Measurements from ENCODE around the gene SAMD9L. TPM values are rescaled to one million over a fixed set of nuclear protein-coding genes. Genes with fewer than 3 reads are reported as not detected.

Gene SAMD9L
- total RNA-seq, 1 experiment from 2014 or later, result not detected

DNA sequence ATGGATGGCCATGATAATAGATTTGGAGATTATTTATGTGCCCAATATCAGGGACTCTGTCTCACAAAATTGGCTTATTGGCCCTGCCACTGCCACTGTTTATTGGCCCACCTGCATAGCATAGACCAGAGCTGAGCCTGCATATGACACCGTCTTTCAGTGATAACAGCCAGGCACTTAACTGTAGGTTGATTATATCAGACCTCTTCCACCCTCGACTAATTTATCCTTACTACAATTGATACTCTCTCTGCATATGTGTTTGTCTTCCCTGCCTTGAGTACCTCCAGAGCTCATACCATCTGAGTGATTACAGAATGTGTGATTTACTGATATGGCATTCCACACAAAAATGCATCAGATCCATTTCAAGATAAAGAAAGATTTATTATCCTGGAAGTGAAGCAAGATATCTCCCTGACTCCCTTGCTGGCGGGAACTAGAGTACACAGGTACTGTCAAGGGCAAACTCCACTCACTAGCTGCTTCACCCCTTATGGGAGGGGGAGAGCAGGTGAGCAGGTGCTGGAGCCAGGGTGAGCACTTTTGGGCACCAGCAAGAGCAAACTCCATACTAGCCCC, 13.1 kb upstream of the SAMD9L start:
- no peaks in the 10 kb centered on the region for H3K36me3 Mint-ChIP-seq (ENCODE audit: insufficient read depth in 1 of 3, low read depth in 3 of 3)
- no peak overlapping the region for H4K8ac ChIP-seq (replicated peaks; ENCODE audit: insufficient read length, low read depth, low read length)
- H4K91ac ChIP-seq (ENCODE audit: insufficient read length, low read depth, low read length), result no peak overlapping the region
- TF ChIP-seq, protein P1, sequence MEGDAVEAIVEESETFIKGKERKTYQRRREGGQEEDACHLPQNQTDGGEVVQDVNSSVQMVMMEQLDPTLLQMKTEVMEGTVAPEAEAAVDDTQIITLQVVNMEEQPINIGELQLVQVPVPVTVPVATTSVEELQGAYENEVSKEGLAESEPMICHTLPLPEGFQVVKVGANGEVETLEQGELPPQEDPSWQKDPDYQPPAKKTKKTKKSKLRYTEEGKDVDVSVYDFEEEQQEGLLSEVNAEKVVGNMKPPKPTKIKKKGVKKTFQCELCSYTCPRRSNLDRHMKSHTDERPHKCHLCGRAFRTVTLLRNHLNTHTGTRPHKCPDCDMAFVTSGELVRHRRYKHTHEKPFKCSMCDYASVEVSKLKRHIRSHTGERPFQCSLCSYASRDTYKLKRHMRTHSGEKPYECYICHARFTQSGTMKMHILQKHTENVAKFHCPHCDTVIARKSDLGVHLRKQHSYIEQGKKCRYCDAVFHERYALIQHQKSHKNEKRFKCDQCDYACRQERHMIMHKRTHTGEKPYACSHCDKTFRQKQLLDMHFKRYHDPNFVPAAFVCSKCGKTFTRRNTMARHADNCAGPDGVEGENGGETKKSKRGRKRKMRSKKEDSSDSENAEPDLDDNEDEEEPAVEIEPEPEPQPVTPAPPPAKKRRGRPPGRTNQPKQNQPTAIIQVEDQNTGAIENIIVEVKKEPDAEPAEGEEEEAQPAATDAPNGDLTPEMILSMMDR (conservative IDR thresholded peaks at IDR 0.05), result no peak
- H3K4me1 ChIP-seq (ENCODE audit: insufficient read depth, low read length), result no peaks in the 10 kb centered on the region
- no peak overlapping the region for H2BK15ac ChIP-seq (ENCODE audit: low read depth, low read length)
- H2BK5ac ChIP-seq (ENCODE audit: insufficient read length, low read length), result no peak overlapping the region
- no peak overlapping the region for H3K23ac ChIP-seq (ENCODE audit: insufficient read length, low read depth, low read length)
- H3K23me2 ChIP-seq (ENCODE audit: insufficient read length, low read depth, low read length, poor library complexity, severe bottlenecking), result no peaks in the 10 kb centered on the region
- H3K4me2 ChIP-seq (ENCODE audit: insufficient read depth, insufficient read length, low read length), result no peak overlapping the region
- no peak overlapping the region for H3K56ac ChIP-seq (ENCODE audit: insufficient read length, low read depth, low read length)
- no peak overlapping the region for H3K4ac ChIP-seq (ENCODE audit: low read depth, low read length)
- no peaks in the 10 kb centered on the region for H3K79me1 ChIP-seq (ENCODE audit: insufficient read depth, low read depth, low read length, poor library complexity, severe bottlenecking)
- no peaks in the 10 kb centered on the region for H3K9me3 ChIP-seq (ENCODE audit: control insufficient read depth, low read depth, low read length)
- no peak overlapping the region for H4K5ac ChIP-seq (ENCODE audit: insufficient read length, low read depth, low read length)
- no peak overlapping the region for H3K9ac ChIP-seq (ENCODE audit: extremely low read depth, insufficient read length, low read length)
- no peak overlapping the region for H3K27ac ChIP-seq (ENCODE audit: insufficient read length, low read depth, low read length)
- no peak overlapping the region for H3K4me3 Mint-ChIP-seq
- WGBS (ENCODE audit: extremely low coverage, insufficient read length, low lambda C conversion rate), result no CpG with 5 or more reads among the region's 3 CpGs
- no peaks in the 10 kb centered on the region for H4K20me1 ChIP-seq (ENCODE audit: control insufficient read depth, insufficient read depth, insufficient read length)
- H3K27me3 Mint-ChIP-seq (ENCODE audit: low read depth), result peaks cover 7% of the 10 kb centered on the region
- H3K18ac ChIP-seq (ENCODE audit: insufficient read length, low read depth, low read length), result no peak overlapping the region
- no peaks in the 10 kb centered on the region for H3K79me2 ChIP-seq (ENCODE audit: insufficient read depth, low read length)
- DNase-seq, result no peak
- no peaks in the 10 kb centered on the region for H3K9me3 Mint-ChIP-seq
- H2AFZ ChIP-seq (ENCODE audit: low read length), result no peak overlapping the region
- no peak overlapping the region for H2AK5ac ChIP-seq (ENCODE audit: insufficient read length, low read length)
- H3K27me3 ChIP-seq (ENCODE audit: insufficient read depth, low read length), result no peaks in the 10 kb centered on the region
- H2BK12ac ChIP-seq (ENCODE audit: insufficient read length, low read depth, low read length), result no peak overlapping the region
- no peak overlapping the region for H2BK120ac ChIP-seq (ENCODE audit: low read depth, low read length, poor library complexity, severe bottlenecking)
- H3K4me1 Mint-ChIP-seq, result no peaks in the 10 kb centered on the region
- H3K14ac ChIP-seq (ENCODE audit: insufficient read depth, low read length), result no peak overlapping the region
- no peak overlapping the region for H3K27ac Mint-ChIP-seq
- no peak overlapping the region for H2BK20ac ChIP-seq (ENCODE audit: low read depth, low read length, poor library complexity, severe bottlenecking)
- H3T11ph ChIP-seq (ENCODE audit: low read length), result no peak overlapping the region
